Measurements from ENCODE around the gene UMODL1.

GRCh38 chr21:42186591-42186990, 115.5 kb downstream of the UMODL1 start:
- TF ChIP-seq CTCF (IDR thresholded peaks at IDR 0.05): no peak
- no peak for TF ChIP-seq POLR2A (IDR thresholded peaks at IDR 0.05)
- TF ChIP-seq POLR2AphosphoS5 (IDR thresholded peaks at IDR 0.05): no peak
- TF ChIP-seq EP300 (IDR thresholded peaks at IDR 0.05): no peak
